Left renal cortex interstitium (tissue), 4 donors: ENCODE results near the gene WDR20. TPM values are rescaled to one million over a fixed set of nuclear protein-coding genes. Genes with fewer than 3 reads are reported as not detected.
"Not testable (repeated sequence)": the region's sequence is repeated elsewhere in the genome, so short reads cannot be mapped to it uniquely, and the experiment has no call there.

Experiments used
- DNase-seq, 4 donors: peaks; one replicate each; pipeline ENCODE4 v3.0.0-alpha.2; 2013; ENCODE audit warnings: low read depth in 4 of 4, low spot score in 2 of 4, missing footprints in 1 of 4
- polyA plus RNA-seq, 4 donors: library from polyadenylated mRNA; unstranded; fragments of 120-200 nt; gene quantifications; one replicate each; pipeline ENCODE4 v1.2.1, GENCODE V29; 2013; ENCODE audit not compliant: insufficient read length in 4 of 4

WDR20 gene
- polyA plus RNA-seq, 4 donors, result 28.1 to 33.3 (median 29.9) TPM

DNA sequence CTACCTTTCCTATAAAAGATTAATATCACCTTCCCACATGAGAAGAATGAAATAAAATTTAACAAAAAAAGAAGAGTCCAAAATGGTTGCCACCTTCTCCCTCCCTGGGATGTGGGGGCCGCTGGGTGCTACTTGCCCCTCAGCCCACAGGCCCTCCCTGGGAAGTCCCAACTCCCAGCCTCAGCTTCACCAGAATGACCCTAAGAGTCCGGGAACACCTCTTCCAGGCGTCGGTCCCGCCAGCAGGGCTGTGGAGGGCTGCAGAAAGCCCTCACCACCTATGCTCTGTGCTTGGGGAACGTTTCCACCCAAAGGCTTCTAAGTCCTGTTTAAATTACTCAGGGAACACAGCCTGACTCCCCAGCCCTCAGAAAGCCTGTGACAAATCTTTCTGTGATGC lies 93.4 kb downstream of the WDR20 start:
- no peak for DNase-seq

DNA sequence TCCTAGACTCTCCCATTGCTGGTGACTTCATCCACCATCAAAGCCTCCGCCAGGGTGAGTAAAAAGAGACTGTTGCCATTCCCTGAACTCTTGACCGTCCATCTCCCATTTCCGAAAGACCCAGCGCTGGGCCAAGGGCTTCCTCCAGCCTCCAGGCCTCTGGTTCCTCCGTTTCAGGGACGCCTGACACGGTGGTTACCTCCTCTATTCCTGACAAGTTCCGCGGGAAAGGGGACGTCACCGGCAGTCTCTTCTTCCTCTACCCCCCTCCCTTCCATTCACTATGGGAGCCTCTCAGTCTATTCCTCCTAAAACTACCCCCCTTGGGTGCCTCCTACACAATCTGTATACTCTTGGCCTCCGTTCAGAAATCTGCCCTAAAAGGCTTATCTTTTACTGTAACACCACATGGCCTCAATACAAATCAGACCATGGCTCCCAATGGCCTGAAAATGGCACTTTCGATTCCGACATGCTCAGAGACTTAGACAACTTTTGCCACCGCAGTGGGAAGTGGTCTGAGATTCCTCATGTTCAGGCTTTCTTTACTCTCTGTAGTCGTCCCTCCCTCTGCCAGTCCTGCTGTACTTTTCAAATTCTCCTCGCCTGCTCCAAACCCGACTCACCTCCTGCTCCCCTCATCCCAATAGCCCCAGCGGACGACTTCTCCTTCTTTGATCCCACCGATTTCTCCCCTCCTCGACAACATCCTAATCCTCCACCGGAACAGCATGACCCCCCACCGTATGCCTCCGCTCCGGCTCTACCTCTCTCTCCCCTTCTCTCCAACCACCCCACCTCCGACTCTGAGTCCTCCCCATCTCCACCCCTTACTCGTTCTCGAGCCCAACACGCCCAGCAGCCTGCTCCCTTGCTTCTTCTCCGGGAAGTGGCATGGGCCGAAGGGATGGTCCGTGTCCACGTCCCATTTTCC lies 94.9 kb downstream of the WDR20 start:
- no peak for DNase-seq

DNA sequence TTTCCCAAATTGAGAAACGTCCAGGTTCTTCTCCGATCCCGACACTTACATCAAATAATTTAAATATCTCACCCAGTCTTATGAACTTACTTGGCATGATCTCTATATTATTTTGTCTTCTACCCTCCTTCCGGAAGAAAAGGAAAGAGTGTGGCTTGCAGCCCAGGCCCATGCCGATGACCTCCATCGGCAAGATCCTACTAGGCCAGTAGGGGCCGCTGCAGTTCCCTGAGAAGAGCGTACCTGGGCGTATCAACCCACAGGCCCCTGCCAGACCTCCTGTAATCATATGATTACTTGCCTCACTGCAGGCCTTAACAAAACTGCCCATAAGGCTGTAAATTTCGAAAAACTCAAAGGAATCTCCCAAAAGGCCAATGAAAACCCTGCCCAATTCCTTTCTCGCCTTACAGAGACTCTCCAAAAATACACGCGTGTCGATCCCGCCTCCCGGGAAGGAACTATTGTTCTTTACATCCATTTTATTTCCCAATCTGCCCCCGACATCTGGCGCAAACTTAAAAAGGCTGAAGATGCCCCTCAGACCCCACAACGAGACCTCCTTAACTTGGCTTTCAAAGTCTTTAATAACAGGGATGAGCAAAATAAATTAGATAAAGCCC lies 95.7 kb downstream of the WDR20 start:
- peak in 3 of 4 donors; percentile 24 to 67 (median 46) for DNase-seq

DNA sequence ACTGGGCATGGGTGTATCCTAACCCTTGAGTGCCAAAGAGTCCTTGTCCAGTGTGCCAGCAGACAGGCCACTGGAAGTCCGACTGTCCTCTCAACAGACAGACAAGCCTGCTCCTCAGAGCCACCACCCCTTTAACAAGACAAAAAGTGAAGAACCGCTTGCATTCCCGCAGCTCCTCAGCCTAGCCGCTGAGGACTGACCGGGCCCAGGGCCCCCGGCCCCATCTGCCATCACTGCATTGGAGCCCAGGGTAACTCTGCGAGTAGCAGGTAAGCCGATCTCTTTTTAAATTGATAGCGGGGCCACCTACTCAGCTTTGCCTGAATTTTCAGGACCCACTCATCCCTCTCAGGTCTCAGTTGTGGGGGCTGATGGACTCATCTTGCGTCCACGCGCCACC lies 96.3 kb downstream of the WDR20 start:
- DNase-seq, result no peak

DNA sequence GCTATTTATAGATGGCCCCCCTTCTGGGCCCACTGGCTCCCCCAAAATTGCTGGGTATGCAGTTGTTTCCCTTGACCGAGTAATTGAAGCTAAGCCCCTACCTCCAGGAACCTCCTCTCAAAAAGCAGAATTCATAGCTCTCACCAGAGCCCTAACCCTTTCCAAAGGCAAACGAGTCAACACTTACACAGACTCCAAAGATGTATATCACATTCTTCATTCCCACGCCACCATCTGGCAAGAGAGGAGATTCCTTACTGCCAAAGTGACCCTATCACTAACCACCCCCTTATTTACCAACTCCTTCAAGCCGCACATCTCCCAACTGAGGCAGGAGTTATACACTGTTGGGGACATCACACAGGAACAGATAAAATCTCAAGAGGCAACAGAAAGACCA lies 98.4 kb downstream of the WDR20 start:
- no peak for DNase-seq

DNA sequence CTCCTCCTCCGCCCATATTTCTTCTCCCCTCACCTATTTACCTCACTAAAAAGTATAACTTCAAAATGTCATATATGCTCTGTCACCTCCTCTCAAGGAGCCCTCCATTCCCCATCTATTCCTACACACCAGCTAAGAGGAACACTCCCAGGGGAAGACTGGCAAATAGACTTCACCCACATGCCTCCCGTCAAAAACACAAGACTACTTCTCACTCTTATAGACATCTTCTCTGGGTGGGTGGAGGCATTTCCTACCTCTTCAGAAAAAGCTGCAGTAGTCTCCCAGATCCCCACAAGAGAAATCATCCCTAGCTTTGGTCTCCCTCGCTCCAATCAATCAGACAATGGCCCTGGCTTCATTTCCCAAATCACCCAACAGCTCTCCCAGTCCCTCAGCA lies 99.1 kb downstream of the WDR20 start:
- no peak for DNase-seq

DNA sequence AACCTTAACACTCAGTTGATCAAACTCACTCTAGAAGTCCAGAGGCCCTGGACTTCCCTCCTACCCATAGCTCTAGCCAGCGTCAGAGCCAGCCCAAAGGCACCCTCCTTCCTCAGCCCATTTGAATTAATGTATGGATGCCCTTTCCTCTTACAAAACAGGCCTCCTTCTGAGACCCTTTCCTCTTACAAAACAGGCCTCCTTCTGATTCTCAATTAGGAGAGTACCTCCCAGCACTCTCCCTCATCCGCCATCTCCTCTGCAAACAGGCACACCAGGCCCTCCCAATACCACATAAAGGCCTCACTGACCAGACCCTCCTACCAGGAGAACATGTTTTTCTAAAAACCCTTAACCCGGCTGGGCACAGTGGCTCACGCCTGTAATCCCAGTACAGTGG lies 99.5 kb downstream of the WDR20 start:
- no peak for DNase-seq

DNA sequence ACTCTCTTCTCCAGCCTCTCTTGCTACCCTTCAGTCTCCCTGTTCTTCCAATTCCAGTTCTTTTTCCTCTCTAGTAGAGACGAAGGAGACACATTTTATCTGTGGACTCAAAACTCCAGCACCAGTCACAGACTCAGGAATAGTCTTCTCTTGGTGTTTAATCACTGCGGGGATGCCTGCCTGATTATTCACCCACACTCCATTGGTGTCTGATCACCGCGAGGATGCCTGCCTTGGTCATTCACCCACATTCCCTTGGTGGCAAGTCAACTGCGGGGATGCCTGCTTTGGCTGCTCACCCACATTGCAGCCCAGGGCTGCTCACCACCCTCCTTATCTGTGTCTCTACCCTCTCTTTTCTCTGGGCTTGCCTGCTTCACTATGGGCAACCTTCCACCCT lies 100.8 kb downstream of the WDR20 start:
- not testable (repeated sequence) for DNase-seq

DNA sequence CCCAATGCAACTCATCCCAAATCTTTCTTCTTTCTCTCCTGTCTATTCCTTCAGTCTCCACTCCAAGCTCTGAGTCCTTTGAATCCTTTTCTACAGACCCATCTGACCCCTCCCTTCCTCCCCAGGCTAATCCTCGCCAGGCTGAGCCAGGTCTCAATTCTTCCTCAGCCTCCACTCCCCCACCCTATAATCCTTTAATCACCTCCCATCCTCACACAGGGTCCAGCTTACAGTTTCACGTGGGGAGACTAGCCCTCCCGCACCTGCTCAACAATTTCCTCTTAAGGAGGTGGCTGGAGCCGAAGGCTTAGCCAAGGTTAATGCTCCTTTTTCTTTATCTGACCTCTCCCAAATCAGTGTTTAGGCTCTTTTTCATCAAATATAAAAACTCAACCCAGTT lies 101.5 kb downstream of the WDR20 start:
- no peak for DNase-seq

DNA sequence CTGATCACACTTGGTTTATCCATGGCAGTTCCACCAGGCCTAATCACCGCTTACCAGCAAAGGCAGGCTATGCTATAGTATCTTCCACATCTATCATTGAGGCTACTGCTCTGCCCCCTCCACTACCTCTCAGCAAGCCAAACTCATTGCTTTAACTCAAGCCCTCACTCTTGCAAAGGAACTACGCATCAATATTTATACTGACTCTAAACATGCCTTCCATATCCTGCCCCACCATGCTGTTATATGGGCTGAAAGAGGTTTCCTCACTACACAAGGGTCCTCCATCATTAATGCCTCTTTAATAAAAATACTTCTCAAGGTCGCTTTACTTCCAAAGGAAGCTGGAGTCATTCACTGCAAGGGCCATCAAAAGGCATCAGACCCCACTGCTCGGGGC lies 104.1 kb downstream of the WDR20 start:
- not testable (repeated sequence) for DNase-seq

DNA sequence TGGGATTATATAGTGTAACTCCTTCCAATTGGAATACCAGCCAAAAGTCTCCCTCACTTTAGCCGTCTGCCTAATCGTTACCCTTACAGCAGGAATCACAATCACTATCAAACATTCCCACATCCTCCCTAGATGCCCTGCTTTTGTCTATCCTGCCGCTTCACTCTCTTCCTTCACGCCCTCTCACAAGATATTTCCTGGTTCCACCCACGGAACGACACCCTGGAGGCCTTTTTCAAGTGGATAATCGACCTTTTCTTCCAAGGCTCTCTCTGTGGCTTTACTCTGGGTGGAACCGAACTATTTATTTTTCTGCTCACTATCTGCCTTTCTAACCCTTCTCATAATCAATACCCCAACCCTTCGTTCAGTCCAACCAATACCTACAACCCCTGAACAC lies 106.4 kb downstream of the WDR20 start:
- no peak for DNase-seq

DNA sequence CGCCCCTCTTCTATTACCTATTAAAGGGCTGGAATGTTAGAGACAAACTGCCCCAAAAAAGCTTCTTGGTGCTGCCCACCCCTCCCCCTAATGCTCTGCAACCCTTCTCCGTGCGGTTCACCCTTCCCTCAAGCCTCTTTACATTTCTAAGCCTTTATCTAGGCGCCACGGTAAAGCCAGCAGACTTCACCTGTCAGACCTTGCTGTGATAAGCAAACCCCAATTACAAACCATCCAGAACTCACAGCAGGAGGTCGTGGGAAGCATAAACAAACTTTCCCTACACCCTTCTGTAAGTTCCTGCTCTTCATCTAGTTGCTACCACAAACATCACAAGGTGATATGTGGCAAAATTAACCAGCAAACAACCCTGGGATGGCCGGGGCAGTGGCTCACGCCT lies 108.4 kb downstream of the WDR20 start:
- DNase-seq, result no peak

DNA sequence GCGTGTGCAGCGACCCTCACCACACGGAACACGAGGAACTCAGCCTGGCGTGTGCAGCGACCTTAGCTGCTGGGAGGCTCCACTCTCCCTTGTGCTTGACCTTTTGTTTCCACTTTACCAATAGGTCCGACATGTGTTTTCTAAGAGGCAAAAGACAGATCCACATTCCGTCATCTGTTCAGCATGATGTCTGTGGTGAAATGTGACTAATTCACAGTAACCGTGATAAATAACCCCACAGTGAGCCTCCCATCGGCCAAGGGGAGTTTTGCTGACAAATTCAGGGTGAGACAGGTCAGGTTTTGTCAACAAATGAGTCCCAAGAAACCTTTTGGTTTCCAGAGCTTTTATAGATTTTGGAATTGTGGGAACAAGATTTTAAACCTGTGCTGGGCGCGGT lies 109.3 kb downstream of the WDR20 start:
- no peak for DNase-seq

DNA sequence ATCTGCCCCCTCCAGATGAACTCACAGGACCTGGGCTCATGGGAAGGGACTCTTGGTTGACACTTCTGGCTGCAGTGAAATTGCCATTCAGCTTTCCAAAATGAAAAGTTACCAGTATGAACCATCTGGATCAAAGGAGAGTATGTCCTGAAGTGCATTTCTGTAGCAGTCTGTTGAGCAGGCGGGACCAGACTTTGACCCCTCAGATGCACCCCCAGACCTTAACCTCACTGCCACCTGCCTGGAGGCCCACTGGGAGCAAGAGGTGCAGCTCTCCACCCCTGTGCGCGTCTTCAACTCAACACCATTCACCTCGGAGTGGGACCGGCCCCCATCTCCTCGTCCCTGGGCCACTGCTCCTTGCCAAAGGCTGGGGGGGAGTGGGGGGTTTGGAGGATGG lies 110.3 kb downstream of the WDR20 start:
- DNase-seq, result no peak

DNA sequence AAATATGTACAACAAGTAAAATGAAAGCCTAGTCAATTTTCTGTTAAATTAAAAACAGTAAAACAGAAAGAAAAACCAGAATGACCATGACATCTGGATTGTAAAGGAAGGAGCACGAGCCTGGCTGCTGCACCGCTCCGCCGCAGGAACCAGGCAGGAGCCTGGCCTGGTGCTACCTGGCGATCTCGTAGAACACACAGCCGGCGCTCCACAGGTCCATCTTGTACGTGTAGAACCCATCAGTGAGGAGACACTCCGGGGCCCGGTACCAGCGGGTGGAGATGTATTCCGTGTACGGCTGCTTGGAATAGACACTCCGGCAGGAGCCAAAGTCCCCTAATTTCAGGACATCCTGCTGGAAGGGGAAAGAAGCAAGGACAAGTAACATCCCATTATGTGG lies 110.9 kb downstream of the WDR20 start:
- no peak for DNase-seq

DNA sequence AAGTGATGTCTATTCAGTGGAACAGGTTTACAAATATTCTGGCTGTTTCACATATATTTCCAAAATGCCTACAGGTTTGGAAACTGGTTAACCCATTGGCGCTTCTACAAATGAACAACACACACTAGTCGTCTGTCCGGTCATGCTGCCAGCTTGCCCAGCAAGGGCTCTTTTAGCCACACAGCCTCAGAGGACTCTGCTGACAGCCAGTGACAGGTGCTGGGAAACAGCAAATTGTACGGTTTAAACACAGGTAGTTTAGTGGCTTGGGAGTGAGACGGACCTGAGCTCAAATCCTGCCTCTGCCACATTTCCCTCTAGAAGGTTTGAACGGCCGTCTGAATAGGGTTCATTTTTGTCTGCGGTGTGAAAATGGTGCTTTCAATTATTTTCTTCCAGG lies 111.5 kb downstream of the WDR20 start:
- DNase-seq, result no peak

DNA sequence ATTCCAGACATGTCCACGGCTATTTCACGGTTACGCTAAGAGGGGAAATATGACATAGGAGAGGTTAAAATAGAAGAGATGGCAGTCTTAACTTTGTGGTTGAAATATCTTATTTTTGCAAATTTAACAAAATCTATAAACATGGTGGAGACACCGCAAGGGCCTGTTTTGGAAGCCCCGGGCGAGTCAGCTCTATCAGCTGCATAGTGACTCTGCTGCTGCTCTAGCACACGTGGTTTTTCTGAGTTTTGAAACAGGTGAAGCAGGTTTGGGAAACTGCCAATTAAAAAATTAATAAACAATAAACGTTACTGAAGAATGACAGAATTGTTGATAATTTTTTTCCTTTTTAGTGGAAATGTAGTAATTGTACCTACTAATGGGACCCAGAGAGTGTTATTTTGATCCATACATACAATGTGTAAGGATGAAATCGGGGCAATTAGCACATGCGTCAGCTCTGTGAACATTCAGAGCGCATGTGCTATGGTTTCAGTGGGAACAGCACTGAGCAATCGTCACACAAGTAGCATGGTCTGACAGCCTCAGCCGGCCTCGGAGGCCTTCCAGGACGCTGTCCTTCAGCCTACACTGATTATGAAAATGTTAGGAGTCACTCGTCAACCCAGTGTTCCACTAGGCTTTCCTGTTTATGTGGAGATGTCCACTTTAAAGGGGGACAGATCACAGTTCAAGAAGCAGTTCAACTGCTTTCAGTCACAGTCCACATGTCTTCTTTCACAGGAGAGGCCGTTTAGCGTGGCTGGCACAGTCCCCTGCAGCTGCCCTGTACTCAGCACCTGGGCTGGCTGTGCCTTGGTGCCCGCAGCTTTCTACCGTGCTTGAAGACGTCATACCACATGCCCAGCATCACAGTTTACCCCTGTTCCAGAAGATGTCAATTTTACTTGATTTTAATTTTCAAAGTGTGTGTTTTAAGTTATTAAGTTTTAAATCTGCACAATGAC lies 113.4 kb downstream of the WDR20 start:
- no peak for DNase-seq

DNA sequence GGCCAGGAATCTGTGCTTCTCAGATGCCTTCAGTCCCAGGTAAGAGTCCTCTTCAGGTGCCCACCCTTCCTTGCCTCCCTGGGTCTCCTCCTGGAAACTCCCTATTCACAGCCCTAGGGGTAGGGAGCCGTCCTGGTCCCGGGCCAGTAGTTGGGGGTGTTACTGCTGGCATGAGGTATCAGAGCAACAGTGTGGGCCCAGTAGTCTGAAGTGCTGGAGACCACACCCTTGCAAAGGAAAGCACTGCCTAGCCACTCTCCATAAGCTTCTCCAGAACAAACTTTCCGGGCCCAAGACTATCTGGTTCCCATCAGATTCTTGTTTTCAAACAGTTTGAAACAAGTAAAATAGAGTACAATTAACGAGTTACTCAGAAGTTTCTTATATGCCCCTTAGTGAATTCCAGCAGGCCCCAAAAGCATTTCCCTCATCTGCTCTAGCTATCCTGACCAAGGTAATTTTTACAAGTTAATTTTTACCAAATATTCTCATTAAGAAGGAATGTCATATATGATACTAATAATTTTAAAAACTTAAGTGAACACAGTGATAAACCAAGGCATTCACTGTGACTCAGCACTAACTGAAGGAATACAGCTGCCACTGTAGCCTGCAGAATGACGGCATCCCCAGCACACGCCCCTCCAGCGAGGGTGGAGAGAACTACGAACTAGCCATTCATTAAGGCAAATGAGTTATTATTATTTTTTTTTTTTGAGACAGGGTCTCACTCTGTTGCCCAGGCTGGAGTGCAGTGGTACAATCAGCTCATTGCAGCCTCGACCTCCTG lies 115.9 kb downstream of the WDR20 start:
- no peak for DNase-seq

DNA sequence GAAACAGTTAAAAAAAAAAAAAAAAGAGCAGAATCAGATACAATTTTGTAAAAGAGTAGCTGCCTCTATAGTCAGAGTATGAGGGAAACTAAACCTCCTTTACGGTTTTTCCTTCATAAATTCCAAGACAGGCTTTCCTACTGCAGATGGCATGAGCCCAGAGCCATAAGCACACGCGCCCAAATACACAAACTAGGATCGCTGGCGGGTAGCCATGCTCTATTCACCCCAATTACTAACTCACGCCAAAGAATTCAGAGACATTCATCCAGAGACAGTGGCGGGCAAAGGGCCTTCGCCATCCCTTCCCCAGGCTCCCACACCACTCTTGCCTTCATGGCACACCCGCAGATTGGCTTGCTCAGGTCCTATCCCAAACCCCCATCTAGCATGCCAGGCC lies 117.0 kb downstream of the WDR20 start:
- no peak for DNase-seq

DNA sequence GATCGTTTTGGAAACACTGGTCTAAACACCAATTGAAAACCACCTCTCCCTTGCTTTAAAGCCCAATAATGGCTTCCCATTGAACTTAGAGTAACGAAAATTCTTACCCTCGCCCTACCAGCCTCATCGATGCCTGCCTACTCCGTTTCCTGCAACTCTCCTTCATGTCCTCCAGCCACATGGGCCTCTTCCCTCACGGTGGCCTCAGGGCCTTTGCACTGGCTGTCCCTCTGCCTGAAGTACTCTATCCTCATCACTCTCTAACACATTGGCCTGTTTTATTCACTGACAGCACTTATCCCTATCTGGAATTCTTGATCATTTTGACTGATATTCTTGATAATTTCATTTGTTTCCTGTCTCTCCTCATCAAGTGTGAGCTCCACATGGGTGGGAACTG lies 118.4 kb downstream of the WDR20 start:
- DNase-seq, result no peak
